Tibial artery (tissue), 4 donors: Measurements from ENCODE around the gene UBE2C.

Source experiments
- DNase-seq, 2 donors: peaks; one replicate each; pipeline ENCODE4 v3.0.0-alpha.2; 2019
- H3K27ac ChIP-seq, 2 donors: fragments of 200-600 bp; sonication (generic) in 1 of 2; 1 replicate in 1 of 2; 2 replicates in 1 of 2; pipeline ENCODE4 v1.5.1; 2018 to 2019; ENCODE audit warnings: mild to moderate bottlenecking in 1 of 2
- H3K27me3 ChIP-seq, 2 donors: fragments of 200-600 bp; sonication (generic) in 1 of 2; one replicate each; pipeline versions ENCODE4 v1.5.1 to v1.6.0; 2016 to 2019
- H3K36me3 ChIP-seq, 3 donors: fragments of 200-600 bp; sonication (generic) in 2 of 3; one replicate each; pipeline ENCODE4 v1.5.1; 2016 to 2019; ENCODE audit warnings: mild to moderate bottlenecking in 2 of 3
- H3K4me1 ChIP-seq, 4 donors: fragments of 200-600 bp; sonication (generic) in 2 of 4; 1 replicate in 3 of 4; 2 replicates in 1 of 4; pipeline ENCODE4 v1.5.1; 2016 to 2019
- H3K4me3 ChIP-seq, 2 donors: fragments of 200-600 bp; sonication (generic) in 1 of 2; 1 replicate in 1 of 2; 2 replicates in 1 of 2; pipeline ENCODE4 v1.5.1; 2018 to 2019; ENCODE audit warnings: mild to moderate bottlenecking in 2 of 2
- H3K9me3 ChIP-seq, 3 donors: fragments of 200-600 bp; sonication (generic) in 1 of 3; one replicate each; pipeline ENCODE4 v1.5.1; 2016 to 2019
- intact Hi-C: fragments of 100-400 bp; cut with DNase I; formaldehyde crosslinking; loops from one replicate; pipeline ENCODE4 v1.15.0; 2023; ENCODE audit warnings: low total_unique reads
- TF ChIP-seq, protein P1 (sequence below), 2 experiments: fragments of 200-600 bp in 1 of 2; fragments of 450-650 bp in 1 of 2; IDR thresholded peaks; one replicate each; pipeline ENCODE4 v1.5.1; 2017 to 2019; ENCODE audit warnings: antibody characterized with exemption in 2 of 2, mild to moderate bottlenecking in 1 of 2, moderate library complexity in 1 of 2

The UBE2C gene

GRCh38 chr20:45816951-45817350, 4.5 kb downstream of the UBE2C start:
- DNase-seq: no peak
- H3K36me3 ChIP-seq: no peaks in the 10 kb centered on the region
- no peaks in the 10 kb centered on the region for H3K27me3 ChIP-seq
- H3K27ac ChIP-seq: peak overlapping the region; percentile 55 to 65
- TF ChIP-seq, protein P1, sequence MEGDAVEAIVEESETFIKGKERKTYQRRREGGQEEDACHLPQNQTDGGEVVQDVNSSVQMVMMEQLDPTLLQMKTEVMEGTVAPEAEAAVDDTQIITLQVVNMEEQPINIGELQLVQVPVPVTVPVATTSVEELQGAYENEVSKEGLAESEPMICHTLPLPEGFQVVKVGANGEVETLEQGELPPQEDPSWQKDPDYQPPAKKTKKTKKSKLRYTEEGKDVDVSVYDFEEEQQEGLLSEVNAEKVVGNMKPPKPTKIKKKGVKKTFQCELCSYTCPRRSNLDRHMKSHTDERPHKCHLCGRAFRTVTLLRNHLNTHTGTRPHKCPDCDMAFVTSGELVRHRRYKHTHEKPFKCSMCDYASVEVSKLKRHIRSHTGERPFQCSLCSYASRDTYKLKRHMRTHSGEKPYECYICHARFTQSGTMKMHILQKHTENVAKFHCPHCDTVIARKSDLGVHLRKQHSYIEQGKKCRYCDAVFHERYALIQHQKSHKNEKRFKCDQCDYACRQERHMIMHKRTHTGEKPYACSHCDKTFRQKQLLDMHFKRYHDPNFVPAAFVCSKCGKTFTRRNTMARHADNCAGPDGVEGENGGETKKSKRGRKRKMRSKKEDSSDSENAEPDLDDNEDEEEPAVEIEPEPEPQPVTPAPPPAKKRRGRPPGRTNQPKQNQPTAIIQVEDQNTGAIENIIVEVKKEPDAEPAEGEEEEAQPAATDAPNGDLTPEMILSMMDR (IDR thresholded peaks at IDR 0.05): no peak
- peaks cover 0 to 36% (median 19%) of the 10 kb centered on the region in 4 donors for H3K4me1 ChIP-seq
- H3K9me3 ChIP-seq: no peaks in the 10 kb centered on the region
- H3K4me3 ChIP-seq: no peak overlapping the region
- intact Hi-C loops: no loop called here

- no peak for DNase-seq
- H3K27me3 ChIP-seq: no peaks in the 10 kb centered on the region
- H3K36me3 ChIP-seq: no peaks in the 10 kb centered on the region
- intact Hi-C loops: no loop called here
- no peaks in the 10 kb centered on the region for H3K9me3 ChIP-seq
- H3K4me1 ChIP-seq: peaks cover 0 to 40% (median 20%) of the 10 kb centered on the region in 4 donors
- TF ChIP-seq, protein P1 (IDR thresholded peaks at IDR 0.05): no peak
- H3K27ac ChIP-seq: peak overlapping the region; percentile 55 to 65
- H3K4me3 ChIP-seq: no peak overlapping the region
These were observed 5.1 kb downstream of the UBE2C start for GRCh38 chr20:45817376-45818194.

GRCh38 chr20:45818239-45818638, 5.8 kb downstream of the UBE2C start:
- Histone ChIP-seq H3K9me3 (no peaks in the 10 kb centered on the region), H3K27me3 (no peaks in the 10 kb centered on the region), H3K27ac (peak overlapping the region; percentile 55 to 65), H3K36me3 (no peaks in the 10 kb centered on the region), H3K4me1 (peaks cover 0 to 40% (median 21%) of the 10 kb centered on the region in 4 donors), H3K4me3 (no peak overlapping the region)
- intact Hi-C loops: no loop called here
- TF ChIP-seq, protein P1 (IDR thresholded peaks at IDR 0.05): no peak
- DNase-seq: no peak

DNA sequence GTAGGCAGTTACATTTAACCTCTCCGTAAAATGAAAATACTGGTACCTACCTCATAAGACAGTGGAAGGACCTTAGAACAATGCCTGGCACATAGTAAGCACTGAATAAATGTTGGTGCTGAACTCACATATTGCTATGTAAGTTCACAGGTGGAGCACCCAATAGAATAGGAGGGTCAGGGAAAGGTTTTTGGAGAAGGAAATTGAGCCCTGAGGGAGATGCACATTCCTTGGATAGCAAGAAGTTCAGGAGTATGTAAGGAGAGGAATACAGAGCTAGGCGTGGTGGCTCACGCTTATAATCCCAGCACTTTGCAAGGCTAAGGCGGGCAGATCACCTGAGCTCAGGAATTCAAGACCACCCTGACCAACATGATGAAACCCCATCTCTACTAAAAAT, 7.0 kb downstream of the UBE2C start:
- Histone ChIP-seq H3K36me3 (no peaks in the 10 kb centered on the region), H3K4me3 (no peak overlapping the region), H3K4me1 (peaks cover 0 to 53% (median 32%) of the 10 kb centered on the region in 4 donors), H3K9me3 (no peaks in the 10 kb centered on the region), H3K27ac (no peak overlapping the region), H3K27me3 (no peaks in the 10 kb centered on the region)
- DNase-seq: no peak
- intact Hi-C loops: no loop called here
- TF ChIP-seq, protein P1 (IDR thresholded peaks at IDR 0.05): no peak

GRCh38 chr20:45821947-45822346, 9.5 kb downstream of the UBE2C start:
- TF ChIP-seq, protein P1 (IDR thresholded peaks at IDR 0.05): no peak
- intact Hi-C loops: loop anchor here (10.0 kb wide), 1 partner anchor 143 kb away; no protein-coding TSS in a partner anchor
- H3K36me3 ChIP-seq: no peaks in the 10 kb centered on the region
- H3K4me3 ChIP-seq: no peak overlapping the region
- no peaks in the 10 kb centered on the region for H3K27me3 ChIP-seq
- no peak for DNase-seq
- no peaks in the 10 kb centered on the region for H3K9me3 ChIP-seq
- peak overlapping the region in 1 of 2 donors; percentile 75 for H3K27ac ChIP-seq
- peaks cover 0 to 72% (median 46%) of the 10 kb centered on the region in 4 donors for H3K4me1 ChIP-seq
